GM21423 (cell line): ENCODE measurements around the gene FAM50B.

Experiments
- ATAC-seq: cut with Tn5 transposase; IDR thresholded peaks from one replicate; pipeline ENCODE4 v1.9.1; 2021; ENCODE audit warnings: mild to moderate bottlenecking, moderate library complexity; ENCODE audit not compliant: unreplicated experiment

Gene FAM50B, protein sequence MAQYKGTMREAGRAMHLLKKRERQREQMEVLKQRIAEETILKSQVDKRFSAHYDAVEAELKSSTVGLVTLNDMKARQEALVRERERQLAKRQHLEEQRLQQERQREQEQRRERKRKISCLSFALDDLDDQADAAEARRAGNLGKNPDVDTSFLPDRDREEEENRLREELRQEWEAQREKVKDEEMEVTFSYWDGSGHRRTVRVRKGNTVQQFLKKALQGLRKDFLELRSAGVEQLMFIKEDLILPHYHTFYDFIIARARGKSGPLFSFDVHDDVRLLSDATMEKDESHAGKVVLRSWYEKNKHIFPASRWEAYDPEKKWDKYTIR

DNA sequence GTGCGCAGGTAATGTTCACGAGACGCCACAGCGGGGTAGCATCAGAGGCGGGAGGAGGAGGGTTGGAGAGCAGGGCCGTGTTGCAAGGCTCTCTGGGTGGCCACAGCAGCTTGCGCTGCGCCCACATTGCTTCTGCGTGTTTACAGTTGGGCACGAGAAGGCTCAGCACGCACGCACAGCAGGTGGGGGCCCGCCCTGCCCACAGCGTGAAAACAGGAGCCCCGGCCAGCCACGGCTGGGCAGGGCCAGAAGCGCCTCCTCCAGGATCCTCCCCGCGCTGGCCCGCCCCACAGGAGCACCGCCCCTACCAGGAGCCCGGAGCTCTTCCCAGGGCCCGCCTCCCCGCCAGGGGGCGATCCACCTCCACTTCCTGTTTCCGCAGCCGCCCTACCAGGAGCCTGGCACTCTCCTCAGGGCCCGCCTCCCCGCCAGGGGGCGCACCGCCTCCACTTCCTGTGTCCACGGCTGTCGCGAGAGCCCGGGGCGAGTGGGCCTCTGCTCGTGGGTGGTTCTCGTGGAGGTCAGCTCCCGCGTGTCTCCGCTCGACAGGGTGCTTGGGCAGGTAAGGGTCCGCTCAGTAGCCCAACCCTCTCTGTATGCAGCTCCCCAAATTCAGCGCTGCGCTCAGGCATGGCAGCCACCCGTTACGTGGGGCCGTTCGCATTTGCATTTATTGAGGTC lies at the start of gene FAM50B:
Gene FAM50B (plus strand): TSS at position 449 of the 681 bp plus-strand sequence. CDS start 439 bp downstream, outside the sequence.
- peak; percentile 97 for ATAC-seq

- ATAC-seq: no peak
These were observed 49.5 kb upstream of the FAM50B start for GRCh38 chr6:3799719-3800118.

GRCh38 chr6:3800850-3801591 lies 48.2 kb upstream of the FAM50B start:
- ATAC-seq: no peak

DNA sequence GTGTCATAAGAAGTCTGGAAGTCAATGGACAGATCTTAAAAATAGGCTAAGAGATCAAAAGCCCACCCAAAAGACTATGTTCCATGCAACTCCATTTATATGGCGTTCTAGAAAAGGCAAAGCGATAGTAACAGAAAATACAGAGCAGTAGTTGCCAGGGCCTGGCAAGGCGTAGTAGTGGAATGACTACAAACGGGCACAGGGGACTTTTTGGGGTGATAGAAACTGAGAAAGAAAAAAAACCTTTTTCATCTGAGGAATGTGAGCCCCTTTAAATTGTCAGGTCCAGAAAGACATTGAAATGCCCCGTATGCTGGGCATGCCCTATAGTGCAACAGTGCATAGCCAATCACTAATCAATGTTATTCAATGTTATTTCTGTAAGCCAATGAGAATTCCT lies 47.2 kb upstream of the FAM50B start:
- no peak for ATAC-seq

DNA sequence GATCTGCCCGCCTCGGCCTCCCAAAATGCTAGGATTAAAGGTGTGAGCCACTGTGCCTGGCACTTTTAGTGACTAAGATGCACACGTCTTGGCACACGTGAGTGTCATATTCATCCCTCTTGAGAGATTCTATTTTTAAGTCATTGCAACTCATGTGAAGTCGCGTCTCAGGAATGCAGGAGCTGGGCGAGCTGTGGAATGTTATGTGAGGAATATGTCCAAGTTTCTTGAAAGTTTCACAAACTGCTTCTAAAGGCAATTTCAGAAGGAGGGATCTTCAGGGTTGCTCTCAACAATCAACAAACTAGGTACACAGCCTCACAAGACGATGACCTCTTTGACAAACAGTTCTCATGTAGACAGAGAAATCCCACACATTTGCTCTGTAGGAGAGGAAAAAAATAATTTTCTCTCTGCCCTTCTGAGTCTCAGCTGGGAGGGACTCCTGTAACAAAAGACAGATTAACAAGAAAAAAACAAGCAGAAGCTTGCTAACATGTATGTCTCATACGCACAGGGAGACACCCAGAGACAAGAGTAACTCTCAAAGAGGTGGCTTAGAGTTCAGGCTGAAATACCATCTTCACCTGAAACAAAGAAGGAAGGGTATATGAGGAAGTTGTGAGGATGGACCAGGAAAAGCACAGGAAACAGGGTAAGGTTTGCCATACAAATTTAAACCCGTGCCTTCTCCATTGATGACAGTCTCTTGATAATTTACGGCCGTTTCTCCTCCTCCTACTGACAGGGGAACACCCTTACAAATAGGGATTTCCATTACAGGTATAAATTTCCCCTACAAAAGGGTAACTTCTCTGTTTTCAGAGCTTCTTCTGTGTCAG lies 45.3 kb upstream of the FAM50B start:
- no peak for ATAC-seq

DNA sequence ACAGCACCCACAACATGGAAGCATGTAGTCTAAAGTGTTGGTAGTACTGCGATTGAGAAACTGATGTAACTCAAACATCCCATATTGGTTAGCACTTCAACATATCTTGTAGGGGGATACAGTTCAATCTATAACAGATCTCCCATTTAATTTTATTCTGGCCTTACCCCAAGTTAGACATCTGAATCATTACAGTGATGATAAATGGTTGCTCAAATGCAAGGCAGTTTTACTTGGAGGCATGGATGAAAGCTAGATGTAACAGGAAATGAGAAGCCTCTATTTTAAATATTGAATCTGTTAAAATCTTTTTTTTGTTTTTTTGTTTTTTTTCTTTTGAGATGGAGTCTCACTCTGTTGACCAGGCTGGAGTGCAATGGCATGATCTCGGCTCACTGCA lies 44.2 kb upstream of the FAM50B start:
- ATAC-seq: no peak

- no peak for ATAC-seq
These were observed 43.6 kb upstream of the FAM50B start for GRCh38 chr6:3805448-3806123.

DNA sequence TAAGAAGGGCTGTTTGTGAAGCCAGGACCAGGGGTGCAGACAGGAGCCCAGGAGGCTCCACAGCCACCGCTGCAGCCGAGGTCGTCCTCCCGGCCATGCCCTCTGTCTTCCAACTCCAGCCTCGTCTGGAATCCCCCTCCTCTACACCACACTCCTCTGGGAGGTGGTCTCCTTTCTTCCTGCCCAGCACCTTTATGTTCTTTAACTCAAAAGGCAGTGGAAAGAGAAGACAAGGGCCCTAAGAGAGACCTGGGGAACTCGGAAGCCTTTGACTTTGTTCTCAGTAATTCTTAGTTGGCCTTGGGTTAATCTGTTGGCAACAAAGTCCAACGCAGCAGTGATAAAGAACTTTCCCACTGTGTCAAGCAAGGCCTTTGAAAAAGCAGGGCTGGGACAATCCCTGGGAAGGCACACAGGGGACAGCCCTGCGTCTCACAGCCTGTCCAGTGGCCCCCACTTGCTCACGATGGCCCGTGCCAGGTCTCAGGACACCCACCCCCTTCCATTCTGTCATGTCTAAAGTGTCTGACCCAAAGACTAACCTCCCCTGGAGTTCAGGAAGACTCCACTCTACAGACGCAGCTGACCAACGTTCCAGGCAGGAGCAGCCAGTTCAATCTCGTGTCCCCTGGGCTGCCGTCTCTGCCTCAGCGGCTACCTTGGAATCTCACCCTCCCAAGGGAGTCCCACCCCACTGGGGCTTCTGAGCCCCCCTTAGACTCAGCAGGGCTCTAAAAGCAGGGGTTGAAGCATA lies 42.8 kb upstream of the FAM50B start:
- ATAC-seq: no peak

GRCh38 chr6:3808199-3808598 lies 41.0 kb upstream of the FAM50B start:
- ATAC-seq: no peak

GRCh38 chr6:3808759-3809514 lies 40.2 kb upstream of the FAM50B start:
- no peak for ATAC-seq

DNA sequence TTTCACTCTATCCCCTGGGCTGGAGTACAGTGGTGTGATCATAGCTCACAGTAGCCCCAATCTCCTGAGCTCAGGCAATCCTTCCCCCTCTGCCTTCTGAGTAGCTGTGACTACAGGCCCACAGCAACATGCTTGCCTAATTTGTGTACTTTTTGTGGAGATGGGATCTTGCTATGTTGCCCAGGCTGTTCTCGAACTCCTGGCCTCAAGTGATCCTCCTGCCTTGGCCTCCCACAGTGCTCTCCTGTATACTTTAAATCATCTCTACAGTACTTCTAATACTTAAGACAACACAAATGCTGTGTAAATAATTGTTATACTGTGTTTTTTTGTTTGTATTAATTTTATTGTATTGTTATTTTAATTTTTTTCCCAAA lies 39.7 kb upstream of the FAM50B start:
- no peak for ATAC-seq

GRCh38 chr6:3809982-3810381 lies 39.2 kb upstream of the FAM50B start:
- no peak for ATAC-seq

GRCh38 chr6:3811191-3811590 lies 38.0 kb upstream of the FAM50B start:
- ATAC-seq: no peak

- no peak for ATAC-seq
These were observed 36.6 kb upstream of the FAM50B start for GRCh38 chr6:3812596-3812995.

- ATAC-seq: peak; percentile 60
These were observed 35.9 kb upstream of the FAM50B start for GRCh38 chr6:3813150-3813780.

DNA sequence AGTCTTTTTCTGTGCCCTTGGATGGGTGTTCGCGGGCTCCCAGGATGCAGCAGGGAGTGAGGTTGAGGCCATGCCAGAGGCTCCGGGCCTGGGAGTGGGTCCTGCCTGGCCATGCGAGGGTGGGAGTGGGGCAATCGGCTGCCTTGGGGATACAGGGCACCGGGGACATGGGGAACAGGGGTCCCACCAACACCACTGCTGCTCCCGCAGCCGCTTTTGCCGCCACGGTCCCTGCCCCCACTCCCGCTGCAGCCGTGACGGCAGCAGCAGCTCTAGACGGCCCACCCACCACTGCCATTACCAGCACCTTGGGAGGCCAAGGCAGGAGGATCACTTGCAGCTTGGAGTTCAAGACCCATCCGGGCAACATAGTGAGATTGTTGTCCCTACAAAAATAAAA lies 35.3 kb upstream of the FAM50B start:
- no peak for ATAC-seq

DNA sequence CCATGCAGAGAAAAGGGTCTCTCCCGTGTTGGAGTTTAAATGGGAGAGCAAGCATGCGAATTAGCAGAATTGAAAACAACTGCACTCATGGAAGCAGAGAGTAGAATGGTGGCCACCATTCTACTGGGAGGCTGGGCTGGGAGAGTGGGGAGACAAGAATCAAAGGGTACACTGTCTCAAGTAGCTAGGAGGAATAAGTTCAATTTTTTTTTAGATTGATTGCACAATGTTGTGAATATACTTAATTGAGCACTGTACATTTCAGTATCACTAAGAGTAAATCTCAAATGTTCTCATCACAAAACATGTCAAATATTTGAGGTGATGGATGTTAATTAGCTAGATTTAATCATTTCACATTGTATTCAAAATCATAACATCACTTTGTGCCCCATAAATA lies 34.6 kb upstream of the FAM50B start:
- ATAC-seq: no peak

DNA sequence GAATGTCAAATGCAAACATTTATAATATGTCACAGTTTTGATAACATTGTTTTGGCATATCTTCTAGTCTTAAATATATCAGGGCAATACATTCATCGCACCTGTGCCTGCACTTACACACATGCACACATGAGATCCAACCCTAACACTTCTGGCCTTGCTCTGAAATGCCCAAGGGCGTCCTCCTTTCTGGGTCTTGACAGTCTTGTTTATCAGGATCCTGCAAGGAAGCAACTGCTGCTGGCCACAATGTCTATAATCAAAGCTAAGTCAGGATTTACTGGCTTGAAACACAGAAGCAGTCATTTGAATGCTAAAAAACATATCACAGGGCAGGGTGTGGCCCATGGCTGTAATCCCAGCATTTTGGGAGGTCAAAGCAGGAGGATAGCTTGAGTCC lies 32.9 kb upstream of the FAM50B start:
- no peak for ATAC-seq
